WTC11 (cell line): ENCODE results near the gene PROK1.

Experiments
- CREB1 ChIP-seq: sonication (generic); formaldehyde crosslinking; IDR thresholded peaks from 2 replicates; pipeline ENCODE4 v1.8.0; 2023; ENCODE audit warnings: mild to moderate bottlenecking, missing genetic modification reagents
- E2F1 ChIP-seq: sonication (generic); formaldehyde crosslinking; IDR thresholded peaks from 2 replicates; pipeline ENCODE4 v1.8.0; 2022; ENCODE audit warnings: mild to moderate bottlenecking, missing genetic modification reagents
- ETV6 ChIP-seq: sonication (generic); formaldehyde crosslinking; IDR thresholded peaks from 2 replicates; pipeline ENCODE4 v1.8.1; 2022; ENCODE audit warnings: mild to moderate bottlenecking, missing genetic modification reagents
- FOXK1 ChIP-seq: sonication (generic); formaldehyde crosslinking; IDR thresholded peaks from 2 replicates; pipeline ENCODE4 v1.8.0; 2022; ENCODE audit warnings: mild to moderate bottlenecking, moderate library complexity, missing genetic modification reagents
- JUN ChIP-seq: sonication (generic); formaldehyde crosslinking; IDR thresholded peaks from 2 replicates; pipeline ENCODE4 v1.8.0; 2023; ENCODE audit warnings: mild to moderate bottlenecking, missing genetic modification reagents
- ZNF396 ChIP-seq: fragments of 250-450 bp; sonication (Bioruptor Pico); IDR thresholded peaks from 2 replicates; pipeline ENCODE4 v1.8.0; 2021; ENCODE audit warnings: mild to moderate bottlenecking, moderate library complexity, borderline replicate concordance
- TF ChIP-seq, protein P1 (sequence below): sonication (generic); formaldehyde crosslinking; IDR thresholded peaks from 2 replicates; pipeline ENCODE4 v1.8.1; 2022; ENCODE audit warnings: low read depth, missing genetic modification reagents, borderline replicate concordance
- TF ChIP-seq, protein P2 (sequence below): fragments of 200-600 bp; IDR thresholded peaks from 2 replicates; pipeline ENCODE4 v1.8.0; 2022; ENCODE audit warnings: antibody characterized with exemption
- TF ChIP-seq, protein P3 (sequence below): sonication (generic); formaldehyde crosslinking; IDR thresholded peaks from 2 replicates; pipeline ENCODE4 v1.8.0; 2023; ENCODE audit warnings: missing genetic modification reagents, mild to moderate bottlenecking, borderline replicate concordance
- TF ChIP-seq, protein P4 (sequence below): fragments of 250-450 bp; sonication (Bioruptor Pico); IDR thresholded peaks from 2 replicates; pipeline ENCODE4 v1.8.0; 2021; ENCODE audit warnings: mild to moderate bottlenecking
- TF ChIP-seq, protein P5 (sequence below): sonication (generic); formaldehyde crosslinking; IDR thresholded peaks from 2 replicates; pipeline ENCODE4 v1.8.0; 2022; ENCODE audit warnings: mild to moderate bottlenecking, missing genetic modification reagents

GRCh38 chr1:110462093-110462492, 11.1 kb downstream of the PROK1 start:
- TF ChIP-seq, protein P1, sequence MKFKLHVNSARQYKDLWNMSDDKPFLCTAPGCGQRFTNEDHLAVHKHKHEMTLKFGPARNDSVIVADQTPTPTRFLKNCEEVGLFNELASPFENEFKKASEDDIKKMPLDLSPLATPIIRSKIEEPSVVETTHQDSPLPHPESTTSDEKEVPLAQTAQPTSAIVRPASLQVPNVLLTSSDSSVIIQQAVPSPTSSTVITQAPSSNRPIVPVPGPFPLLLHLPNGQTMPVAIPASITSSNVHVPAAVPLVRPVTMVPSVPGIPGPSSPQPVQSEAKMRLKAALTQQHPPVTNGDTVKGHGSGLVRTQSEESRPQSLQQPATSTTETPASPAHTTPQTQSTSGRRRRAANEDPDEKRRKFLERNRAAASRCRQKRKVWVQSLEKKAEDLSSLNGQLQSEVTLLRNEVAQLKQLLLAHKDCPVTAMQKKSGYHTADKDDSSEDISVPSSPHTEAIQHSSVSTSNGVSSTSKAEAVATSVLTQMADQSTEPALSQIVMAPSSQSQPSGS (CRISPR knock-in tag) = no peak
- TF ChIP-seq, protein P2, sequence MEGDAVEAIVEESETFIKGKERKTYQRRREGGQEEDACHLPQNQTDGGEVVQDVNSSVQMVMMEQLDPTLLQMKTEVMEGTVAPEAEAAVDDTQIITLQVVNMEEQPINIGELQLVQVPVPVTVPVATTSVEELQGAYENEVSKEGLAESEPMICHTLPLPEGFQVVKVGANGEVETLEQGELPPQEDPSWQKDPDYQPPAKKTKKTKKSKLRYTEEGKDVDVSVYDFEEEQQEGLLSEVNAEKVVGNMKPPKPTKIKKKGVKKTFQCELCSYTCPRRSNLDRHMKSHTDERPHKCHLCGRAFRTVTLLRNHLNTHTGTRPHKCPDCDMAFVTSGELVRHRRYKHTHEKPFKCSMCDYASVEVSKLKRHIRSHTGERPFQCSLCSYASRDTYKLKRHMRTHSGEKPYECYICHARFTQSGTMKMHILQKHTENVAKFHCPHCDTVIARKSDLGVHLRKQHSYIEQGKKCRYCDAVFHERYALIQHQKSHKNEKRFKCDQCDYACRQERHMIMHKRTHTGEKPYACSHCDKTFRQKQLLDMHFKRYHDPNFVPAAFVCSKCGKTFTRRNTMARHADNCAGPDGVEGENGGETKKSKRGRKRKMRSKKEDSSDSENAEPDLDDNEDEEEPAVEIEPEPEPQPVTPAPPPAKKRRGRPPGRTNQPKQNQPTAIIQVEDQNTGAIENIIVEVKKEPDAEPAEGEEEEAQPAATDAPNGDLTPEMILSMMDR = no peak
- no peak for TF ChIP-seq E2F1
- no peak for TF ChIP-seq JUN (CRISPR knock-in tag)
- TF ChIP-seq, protein P3, sequence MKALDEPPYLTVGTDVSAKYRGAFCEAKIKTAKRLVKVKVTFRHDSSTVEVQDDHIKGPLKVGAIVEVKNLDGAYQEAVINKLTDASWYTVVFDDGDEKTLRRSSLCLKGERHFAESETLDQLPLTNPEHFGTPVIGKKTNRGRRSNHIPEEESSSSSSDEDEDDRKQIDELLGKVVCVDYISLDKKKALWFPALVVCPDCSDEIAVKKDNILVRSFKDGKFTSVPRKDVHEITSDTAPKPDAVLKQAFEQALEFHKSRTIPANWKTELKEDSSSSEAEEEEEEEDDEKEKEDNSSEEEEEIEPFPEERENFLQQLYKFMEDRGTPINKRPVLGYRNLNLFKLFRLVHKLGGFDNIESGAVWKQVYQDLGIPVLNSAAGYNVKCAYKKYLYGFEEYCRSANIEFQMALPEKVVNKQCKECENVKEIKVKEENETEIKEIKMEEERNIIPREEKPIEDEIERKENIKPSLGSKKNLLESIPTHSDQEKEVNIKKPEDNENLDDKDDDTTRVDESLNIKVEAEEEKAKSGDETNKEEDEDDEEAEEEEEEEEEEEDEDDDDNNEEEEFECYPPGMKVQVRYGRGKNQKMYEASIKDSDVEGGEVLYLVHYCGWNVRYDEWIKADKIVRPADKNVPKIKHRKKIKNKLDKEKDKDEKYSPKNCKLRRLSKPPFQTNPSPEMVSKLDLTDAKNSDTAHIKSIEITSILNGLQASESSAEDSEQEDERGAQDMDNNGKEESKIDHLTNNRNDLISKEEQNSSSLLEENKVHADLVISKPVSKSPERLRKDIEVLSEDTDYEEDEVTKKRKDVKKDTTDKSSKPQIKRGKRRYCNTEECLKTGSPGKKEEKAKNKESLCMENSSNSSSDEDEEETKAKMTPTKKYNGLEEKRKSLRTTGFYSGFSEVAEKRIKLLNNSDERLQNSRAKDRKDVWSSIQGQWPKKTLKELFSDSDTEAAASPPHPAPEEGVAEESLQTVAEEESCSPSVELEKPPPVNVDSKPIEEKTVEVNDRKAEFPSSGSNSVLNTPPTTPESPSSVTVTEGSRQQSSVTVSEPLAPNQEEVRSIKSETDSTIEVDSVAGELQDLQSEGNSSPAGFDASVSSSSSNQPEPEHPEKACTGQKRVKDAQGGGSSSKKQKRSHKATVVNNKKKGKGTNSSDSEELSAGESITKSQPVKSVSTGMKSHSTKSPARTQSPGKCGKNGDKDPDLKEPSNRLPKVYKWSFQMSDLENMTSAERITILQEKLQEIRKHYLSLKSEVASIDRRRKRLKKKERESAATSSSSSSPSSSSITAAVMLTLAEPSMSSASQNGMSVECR (CRISPR knock-in tag) = no peak
- no peak for TF ChIP-seq CREB1 (CRISPR knock-in tag)
- TF ChIP-seq FOXK1 (CRISPR knock-in tag) = no peak
- no peak for TF ChIP-seq ZNF396
- TF ChIP-seq, protein P4, sequence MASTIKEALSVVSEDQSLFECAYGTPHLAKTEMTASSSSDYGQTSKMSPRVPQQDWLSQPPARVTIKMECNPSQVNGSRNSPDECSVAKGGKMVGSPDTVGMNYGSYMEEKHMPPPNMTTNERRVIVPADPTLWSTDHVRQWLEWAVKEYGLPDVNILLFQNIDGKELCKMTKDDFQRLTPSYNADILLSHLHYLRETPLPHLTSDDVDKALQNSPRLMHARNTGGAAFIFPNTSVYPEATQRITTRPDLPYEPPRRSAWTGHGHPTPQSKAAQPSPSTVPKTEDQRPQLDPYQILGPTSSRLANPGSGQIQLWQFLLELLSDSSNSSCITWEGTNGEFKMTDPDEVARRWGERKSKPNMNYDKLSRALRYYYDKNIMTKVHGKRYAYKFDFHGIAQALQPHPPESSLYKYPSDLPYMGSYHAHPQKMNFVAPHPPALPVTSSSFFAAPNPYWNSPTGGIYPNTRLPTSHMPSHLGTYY (CRISPR knock-in tag) = no peak
- no peak for TF ChIP-seq ETV6 (CRISPR knock-in tag)
- TF ChIP-seq, protein P5, sequence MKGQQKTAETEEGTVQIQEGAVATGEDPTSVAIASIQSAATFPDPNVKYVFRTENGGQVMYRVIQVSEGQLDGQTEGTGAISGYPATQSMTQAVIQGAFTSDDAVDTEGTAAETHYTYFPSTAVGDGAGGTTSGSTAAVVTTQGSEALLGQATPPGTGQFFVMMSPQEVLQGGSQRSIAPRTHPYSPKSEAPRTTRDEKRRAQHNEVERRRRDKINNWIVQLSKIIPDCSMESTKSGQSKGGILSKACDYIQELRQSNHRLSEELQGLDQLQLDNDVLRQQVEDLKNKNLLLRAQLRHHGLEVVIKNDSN (CRISPR knock-in tag) = no peak
